Uterus (tissue), 2 donors: Measurements from ENCODE around the gene CARD14.

Experiments
- CTCF ChIP-seq, 4 experiments: fragments of 200-600 bp in 2 of 4; fragments of 450-650 bp in 2 of 4; sonication (generic) in 2 of 4; IDR thresholded peaks; one replicate each; pipeline ENCODE4 v1.5.1; 2016 to 2019; ENCODE audit warnings: antibody characterized with exemption in 4 of 4, mild to moderate bottlenecking in 2 of 4, moderate library complexity in 1 of 4
- POLR2A ChIP-seq, 2 donors: fragments of 450-650 bp; IDR thresholded peaks; one replicate each; pipeline ENCODE4 v1.6.1; 2016; ENCODE audit warnings: antibody characterized with exemption in 2 of 2, mild to moderate bottlenecking in 1 of 2, moderate library complexity in 1 of 2

GRCh38 chr17:80225230-80225629 lies 55.4 kb downstream of the CARD14 start:
- no peak for TF ChIP-seq POLR2A (IDR thresholded peaks at IDR 0.05)
- TF ChIP-seq CTCF (IDR thresholded peaks at IDR 0.05), result no peak
